MM.1S (cell line): ENCODE results near the gene MAP3K4.
"Not testable (repeated sequence)": the region's sequence is repeated elsewhere in the genome, so short reads cannot be mapped to it uniquely, and the experiment has no call there.

ENCODE experiments used
- DNase-seq: peaks from one replicate; pipeline ENCODE4 v3.0.0-alpha.2; 2015
- H2AFZ ChIP-seq: fragments of 300-600 bp; sonication (generic); 2 replicates; pipeline ENCODE4 v1.6.0; 2016; ENCODE audit warnings: antibody characterized with exemption, low read length
- H3F3A ChIP-seq: fragments of 300-600 bp; sonication (generic); 2 replicates; pipeline ENCODE4 v1.6.1; 2016; ENCODE audit warnings: mild to moderate bottlenecking, antibody characterized with exemption, low read length, moderate library complexity, mixed read lengths; ENCODE audit not compliant: insufficient read depth
- H3K27ac ChIP-seq: fragments of 300-600 bp; sonication (generic); 2 replicates; pipeline ENCODE4 v1.5.1; 2016; ENCODE audit warnings: mild to moderate bottlenecking, low read length
- H3K27me3 ChIP-seq: fragments of 300-600 bp; sonication (generic); replicated peaks from 2 replicates; pipeline ENCODE4 v1.6.0; 2016; ENCODE audit warnings: low read length; ENCODE audit not compliant: insufficient read depth
- H3K36me3 ChIP-seq: fragments of 300-600 bp; sonication (generic); replicated peaks from 2 replicates; pipeline ENCODE4 v1.6.1; 2016; ENCODE audit warnings: mild to moderate bottlenecking, low read length, mixed read lengths; ENCODE audit not compliant: insufficient read depth
- H3K4me1 ChIP-seq: fragments of 300-600 bp; sonication (generic); 2 replicates; pipeline ENCODE4 v1.6.1; 2016; ENCODE audit warnings: low read length, mixed read lengths
- H3K4me2 ChIP-seq: fragments of 300-600 bp; sonication (generic); 2 replicates; pipeline ENCODE4 v1.6.0; 2016; ENCODE audit warnings: low read depth, low read length
- H3K4me3 ChIP-seq: fragments of 300-600 bp; sonication (generic); 2 replicates; pipeline ENCODE4 v1.5.1; 2016; ENCODE audit warnings: low read length, mixed read lengths
- H3K79me2 ChIP-seq: fragments of 300-600 bp; sonication (generic); 2 replicates; pipeline ENCODE4 v1.6.1; 2016; ENCODE audit warnings: mixed run types, low read length, mixed read lengths
- H3K9ac ChIP-seq: fragments of 300-600 bp; sonication (generic); 2 replicates; pipeline ENCODE4 v1.6.1; 2016; ENCODE audit warnings: low read length, mixed read lengths
- H3K9me2 ChIP-seq: fragments of 300-600 bp; sonication (generic); replicated peaks from 2 replicates; pipeline ENCODE4 v1.6.1; 2016; ENCODE audit warnings: mild to moderate bottlenecking, low read length, mixed read lengths; ENCODE audit not compliant: insufficient read depth
- H3K9me3 ChIP-seq: fragments of 300-600 bp; sonication (generic); replicated peaks from 2 replicates; pipeline ENCODE4 v1.6.1; 2016; ENCODE audit warnings: mild to moderate bottlenecking, low read length, mixed read lengths; ENCODE audit not compliant: insufficient read depth
- H4K20me1 ChIP-seq: fragments of 300-600 bp; sonication (generic); 2 replicates; pipeline ENCODE4 v1.6.1; 2016; ENCODE audit warnings: mild to moderate bottlenecking, low read length, moderate library complexity, mixed read lengths; ENCODE audit not compliant: insufficient read depth
- EZH2 ChIP-seq: fragments of 300-600 bp; sonication (generic); optimal IDR thresholded peaks from 2 replicates; pipeline ENCODE3; 2017; ENCODE audit warnings: low read depth, mild to moderate bottlenecking, antibody characterized with exemption, low read length, mixed read lengths
- EZH2phosphoT487 ChIP-seq: fragments of 300-600 bp; sonication (generic); IDR thresholded peaks from 2 replicates; pipeline ENCODE4 v1.6.1; 2018; ENCODE audit warnings: antibody characterized with exemption, low read length
- TF ChIP-seq, protein P1 (sequence below): fragments of 300-600 bp; sonication (generic); IDR thresholded peaks from 2 replicates; pipeline ENCODE4 v1.5.1; 2016; ENCODE audit warnings: antibody characterized with exemption, low read length, mixed read lengths

The MAP3K4 gene

DNA sequence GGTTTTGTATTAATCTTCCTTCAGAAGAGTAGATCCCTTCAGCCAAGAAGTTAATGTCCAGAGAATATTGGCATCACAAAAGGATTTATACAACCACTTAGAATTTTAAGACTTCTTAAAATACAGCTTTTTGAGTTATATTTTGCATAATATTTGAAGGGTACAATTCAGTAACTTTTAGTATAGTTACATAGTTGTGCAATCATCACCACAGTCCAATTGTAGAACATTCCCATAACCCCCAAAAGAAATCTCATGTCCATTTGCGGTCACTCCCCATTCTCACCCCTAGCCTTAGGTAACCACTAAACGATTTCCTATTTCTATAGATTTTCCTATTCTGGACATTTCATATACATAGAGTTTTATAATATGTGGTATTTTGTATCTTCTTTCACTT lies 126.4 kb downstream of the MAP3K4 start:
- H3K4me2 ChIP-seq: no peak overlapping the region
- no peaks in the 10 kb centered on the region for H4K20me1 ChIP-seq
- H3K27me3 ChIP-seq: no peaks in the 10 kb centered on the region
- no peak overlapping the region for H3K27ac ChIP-seq
- H3F3A ChIP-seq: no peaks in the 10 kb centered on the region
- no peak for DNase-seq
- TF ChIP-seq EZH2 (no peak), EZH2phosphoT487 (no peak)
- TF ChIP-seq, protein P1, sequence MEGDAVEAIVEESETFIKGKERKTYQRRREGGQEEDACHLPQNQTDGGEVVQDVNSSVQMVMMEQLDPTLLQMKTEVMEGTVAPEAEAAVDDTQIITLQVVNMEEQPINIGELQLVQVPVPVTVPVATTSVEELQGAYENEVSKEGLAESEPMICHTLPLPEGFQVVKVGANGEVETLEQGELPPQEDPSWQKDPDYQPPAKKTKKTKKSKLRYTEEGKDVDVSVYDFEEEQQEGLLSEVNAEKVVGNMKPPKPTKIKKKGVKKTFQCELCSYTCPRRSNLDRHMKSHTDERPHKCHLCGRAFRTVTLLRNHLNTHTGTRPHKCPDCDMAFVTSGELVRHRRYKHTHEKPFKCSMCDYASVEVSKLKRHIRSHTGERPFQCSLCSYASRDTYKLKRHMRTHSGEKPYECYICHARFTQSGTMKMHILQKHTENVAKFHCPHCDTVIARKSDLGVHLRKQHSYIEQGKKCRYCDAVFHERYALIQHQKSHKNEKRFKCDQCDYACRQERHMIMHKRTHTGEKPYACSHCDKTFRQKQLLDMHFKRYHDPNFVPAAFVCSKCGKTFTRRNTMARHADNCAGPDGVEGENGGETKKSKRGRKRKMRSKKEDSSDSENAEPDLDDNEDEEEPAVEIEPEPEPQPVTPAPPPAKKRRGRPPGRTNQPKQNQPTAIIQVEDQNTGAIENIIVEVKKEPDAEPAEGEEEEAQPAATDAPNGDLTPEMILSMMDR: no peak
- H3K79me2 ChIP-seq: no peaks in the 10 kb centered on the region
- H3K36me3 ChIP-seq: no peaks in the 10 kb centered on the region
- no peaks in the 10 kb centered on the region for H3K9me2 ChIP-seq
- no peak overlapping the region for H3K4me3 ChIP-seq
- no peak overlapping the region for H2AFZ ChIP-seq
- no peaks in the 10 kb centered on the region for H3K9me3 ChIP-seq
- no peaks in the 10 kb centered on the region for H3K4me1 ChIP-seq
- H3K9ac ChIP-seq: no peak overlapping the region

DNA sequence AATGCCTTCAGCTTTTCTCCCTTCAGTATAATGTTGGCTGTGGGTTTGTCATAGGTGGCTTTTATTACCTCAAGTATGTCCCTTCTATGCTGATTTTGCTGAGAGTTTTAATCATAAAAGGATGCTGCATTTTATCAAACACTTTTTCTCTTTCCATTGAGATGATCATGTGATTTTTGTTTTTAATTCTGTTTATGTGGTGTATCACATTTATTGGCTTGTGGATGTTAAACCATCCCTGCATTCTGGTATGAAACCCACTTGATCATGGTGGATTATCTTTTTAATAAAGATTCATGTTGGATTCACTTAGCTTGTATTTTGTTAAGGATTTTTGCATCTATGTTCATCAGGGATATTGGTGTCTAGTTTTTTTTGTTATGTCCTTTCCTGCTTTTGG lies 131.8 kb downstream of the MAP3K4 start:
- H3K79me2 ChIP-seq, H3K4me2 ChIP-seq, H3K9ac ChIP-seq, H3K36me3 ChIP-seq, H3K4me3 ChIP-seq, H3K9me3 ChIP-seq, H3K9me2 ChIP-seq, DNase-seq, H3F3A ChIP-seq, H3K27me3 ChIP-seq, H3K4me1 ChIP-seq, H3K27ac ChIP-seq, H4K20me1 ChIP-seq, H2AFZ ChIP-seq: not testable (repeated sequence)

DNA sequence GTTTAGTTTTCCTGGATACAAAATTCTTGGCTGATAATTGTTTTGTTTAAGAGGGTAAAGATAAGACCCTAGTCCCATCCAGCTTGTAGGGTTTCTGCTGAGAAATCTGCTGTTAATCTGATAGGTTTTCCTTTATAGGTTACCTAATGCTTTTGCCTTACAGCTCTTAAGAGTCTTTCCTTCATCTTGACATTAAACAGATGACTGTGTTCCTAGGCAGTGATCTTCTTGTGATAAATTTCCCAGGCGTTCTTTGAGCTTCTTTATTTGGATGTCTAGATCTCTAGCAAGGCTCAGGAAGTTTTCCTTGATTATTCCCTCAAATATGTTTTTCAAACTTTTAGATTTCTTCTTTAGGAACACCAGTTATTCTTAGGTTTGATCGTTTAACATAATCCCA lies 134.0 kb downstream of the MAP3K4 start:
- H3K9me2 ChIP-seq: no peaks in the 10 kb centered on the region
- no peaks in the 10 kb centered on the region for H3K36me3 ChIP-seq
- H3K27me3 ChIP-seq: no peaks in the 10 kb centered on the region
- H3K9me3 ChIP-seq: no peaks in the 10 kb centered on the region
- DNase-seq: no peak
- no peaks in the 10 kb centered on the region for H3K79me2 ChIP-seq
- no peak overlapping the region for H3K9ac ChIP-seq
- H3K4me1 ChIP-seq: no peaks in the 10 kb centered on the region
- no peak overlapping the region for H3K27ac ChIP-seq
- TF ChIP-seq, protein P1: no peak
- no peaks in the 10 kb centered on the region for H4K20me1 ChIP-seq
- H3K4me2 ChIP-seq: no peak overlapping the region
- H3F3A ChIP-seq: no peaks in the 10 kb centered on the region
- no peak overlapping the region for H2AFZ ChIP-seq
- no peak overlapping the region for H3K4me3 ChIP-seq

DNA sequence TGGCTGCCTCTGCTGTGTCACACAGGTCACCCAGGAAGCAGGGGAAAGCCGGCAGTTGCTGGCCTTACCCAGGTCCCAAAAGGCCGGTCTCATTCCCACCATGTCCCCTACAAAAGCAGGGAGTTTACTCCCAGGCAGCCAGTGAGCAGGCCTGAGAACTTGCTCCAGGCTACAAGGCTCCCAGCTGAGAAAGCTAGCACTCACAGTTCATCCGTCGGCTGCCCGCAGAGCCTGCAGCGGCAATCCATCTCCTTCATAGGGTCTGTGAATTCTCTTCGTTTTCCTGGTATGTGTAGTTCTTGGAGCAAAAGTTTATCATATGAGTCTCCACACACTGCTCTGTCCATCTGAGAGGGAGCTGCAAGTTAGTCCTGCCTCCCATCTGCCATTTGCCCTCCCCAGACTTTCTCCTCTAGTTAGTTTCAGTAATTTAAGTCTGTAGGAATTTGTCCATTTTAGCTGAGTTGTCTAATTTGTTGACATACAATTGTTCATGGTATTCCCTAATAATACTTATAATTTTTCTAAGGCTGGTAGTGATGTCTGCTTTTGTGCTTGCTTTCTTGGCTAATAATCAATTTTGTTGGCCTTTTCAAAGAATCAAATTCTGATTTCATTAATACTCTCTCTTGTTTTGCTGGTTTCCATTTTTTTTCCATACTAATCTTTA lies 135.6 kb downstream of the MAP3K4 start:
- no peaks in the 10 kb centered on the region for H3F3A ChIP-seq
- H3K4me1 ChIP-seq: no peaks in the 10 kb centered on the region
- no peak overlapping the region for H3K4me3 ChIP-seq
- H3K9ac ChIP-seq: no peak overlapping the region
- no peaks in the 10 kb centered on the region for H4K20me1 ChIP-seq
- no peak overlapping the region for H3K4me2 ChIP-seq
- no peak overlapping the region for H2AFZ ChIP-seq
- H3K9me3 ChIP-seq: no peaks in the 10 kb centered on the region
- no peak for DNase-seq
- H3K9me2 ChIP-seq: no peaks in the 10 kb centered on the region
- H3K27ac ChIP-seq: no peak overlapping the region
- H3K27me3 ChIP-seq: no peaks in the 10 kb centered on the region
- TF ChIP-seq EZH2phosphoT487: no peak
- TF ChIP-seq, protein P1: no peak
- no peak for TF ChIP-seq EZH2
- H3K36me3 ChIP-seq: no peaks in the 10 kb centered on the region
- no peaks in the 10 kb centered on the region for H3K79me2 ChIP-seq
